GM18502 (cell line): Measurements from ENCODE around the gene PIP5K1B.

ENCODE experiments used
- ATAC-seq: cut with Tn5 transposase; IDR thresholded peaks from one replicate; pipeline ENCODE4 v1.9.1; 2021; ENCODE audit warnings: mild to moderate bottlenecking; ENCODE audit not compliant: unreplicated experiment, poor library complexity

PIP5K1B gene

GRCh38 chr9:68941780-68942459, 236.9 kb downstream of the PIP5K1B start:
- no peak for ATAC-seq

GRCh38 chr9:68942790-68943189, 237.8 kb downstream of the PIP5K1B start:
- no peak for ATAC-seq

- no peak for ATAC-seq
These were observed 242.0 kb downstream of the PIP5K1B start for GRCh38 chr9:68947015-68947414.

DNA sequence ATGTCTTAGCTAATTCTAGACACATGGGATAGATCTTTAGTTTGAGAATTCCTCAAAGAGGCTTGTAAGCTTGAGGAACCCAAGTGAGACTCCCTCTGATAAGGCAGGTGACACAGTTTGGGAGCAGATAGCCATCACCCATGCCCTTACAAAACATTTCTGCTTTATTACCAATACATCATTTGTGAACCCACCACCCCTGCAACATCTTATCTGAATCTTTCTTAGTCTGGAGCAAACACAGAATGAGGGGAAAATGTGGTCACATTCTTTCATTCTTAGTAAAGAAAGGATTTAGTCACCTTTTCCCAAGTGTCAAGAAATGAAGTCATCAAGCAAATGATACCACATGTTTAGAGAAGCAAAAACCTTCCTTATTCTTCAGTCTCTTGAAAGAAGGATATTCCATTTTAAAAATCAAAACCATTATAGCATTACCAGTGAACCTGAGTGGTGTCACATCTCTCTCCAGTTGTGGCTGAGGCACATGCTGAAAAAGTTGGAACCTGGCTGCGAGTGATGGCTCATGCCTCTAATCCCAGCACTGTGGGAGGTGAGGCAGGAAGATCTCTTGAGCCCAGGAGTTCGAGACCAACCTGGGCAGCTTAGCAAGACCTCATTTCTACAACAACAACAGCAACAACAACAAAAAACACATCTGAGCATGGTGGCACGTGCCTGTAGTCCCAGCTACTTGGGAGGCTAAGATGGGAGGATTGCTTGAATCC, 243.0 kb downstream of the PIP5K1B start:
- no peak for ATAC-seq

DNA sequence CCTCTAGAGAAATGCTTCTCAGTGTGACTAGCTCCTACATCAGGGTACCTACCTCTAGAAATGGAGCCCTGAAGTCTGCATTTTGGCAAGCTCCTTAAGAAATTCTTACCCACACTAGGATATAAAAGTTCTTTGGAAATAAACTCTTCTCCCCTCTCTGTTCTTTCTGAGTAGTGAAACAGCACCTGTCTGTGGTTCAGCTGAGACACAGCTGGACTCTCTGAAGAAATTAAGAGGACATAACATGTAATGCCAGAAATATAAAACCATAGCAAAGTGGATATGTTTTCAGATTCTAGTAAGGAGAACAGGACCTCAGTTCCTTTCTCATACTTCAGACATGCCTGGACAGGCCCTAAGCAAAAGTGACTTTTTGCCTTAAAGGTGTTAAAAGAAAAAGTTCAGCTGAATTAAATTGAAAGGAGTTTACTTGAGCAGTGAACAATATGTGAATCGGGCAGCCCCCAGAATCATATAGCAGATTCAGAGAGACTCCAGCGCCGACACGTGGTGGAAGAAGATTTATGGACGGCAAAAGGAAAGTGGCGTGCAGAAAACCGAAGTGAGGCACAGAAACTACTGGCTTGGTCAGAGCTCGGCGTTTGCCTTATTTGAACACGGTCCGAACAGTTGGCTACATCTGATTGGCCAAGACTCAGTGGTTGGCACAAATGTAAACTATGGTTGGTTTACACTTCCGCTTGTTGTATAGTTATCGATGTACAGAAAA, 244.4 kb downstream of the PIP5K1B start:
- no peak for ATAC-seq

DNA sequence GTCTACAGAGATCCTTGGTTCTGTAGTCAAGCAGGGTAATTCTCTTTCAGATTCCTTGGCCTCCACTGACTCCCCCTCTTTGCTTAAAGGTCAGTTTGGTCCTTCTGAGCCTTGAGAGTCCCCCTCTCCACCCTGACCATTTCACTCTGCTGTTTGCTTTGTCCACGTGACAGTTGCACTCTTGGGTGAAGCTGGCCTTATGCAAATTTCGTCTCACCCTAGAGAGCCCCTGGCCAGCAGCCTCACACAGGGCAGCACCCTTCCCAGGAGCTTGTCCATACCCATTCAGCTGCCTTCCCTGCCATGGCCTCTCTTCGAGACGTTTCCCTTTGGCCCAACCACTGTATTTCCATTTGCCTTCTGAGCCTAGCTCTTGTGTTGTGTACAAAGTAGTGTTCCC, 245.1 kb downstream of the PIP5K1B start:
- no peak for ATAC-seq

DNA sequence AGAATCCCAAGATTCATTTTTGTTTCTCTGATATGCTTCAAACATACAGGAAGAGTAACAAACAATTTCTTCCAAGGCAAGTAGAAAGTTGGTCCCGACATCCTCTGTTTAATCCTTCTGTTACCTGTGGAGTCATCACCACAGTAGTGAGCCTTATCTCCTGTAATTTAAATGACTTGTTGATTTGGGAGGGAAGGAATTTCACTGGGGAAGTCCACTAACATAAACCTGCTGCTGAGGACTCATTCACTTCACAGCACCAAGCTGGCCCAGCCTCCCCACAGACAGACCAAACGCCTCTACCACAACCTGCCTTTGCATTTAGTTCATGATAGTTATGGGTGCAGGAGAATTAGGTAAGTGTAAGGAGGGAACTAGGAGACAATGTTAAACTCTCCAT, 245.6 kb downstream of the PIP5K1B start:
- no peak for ATAC-seq

GRCh38 chr9:68951879-68952659, 247.0 kb downstream of the PIP5K1B start:
- peak; percentile 77 for ATAC-seq

DNA sequence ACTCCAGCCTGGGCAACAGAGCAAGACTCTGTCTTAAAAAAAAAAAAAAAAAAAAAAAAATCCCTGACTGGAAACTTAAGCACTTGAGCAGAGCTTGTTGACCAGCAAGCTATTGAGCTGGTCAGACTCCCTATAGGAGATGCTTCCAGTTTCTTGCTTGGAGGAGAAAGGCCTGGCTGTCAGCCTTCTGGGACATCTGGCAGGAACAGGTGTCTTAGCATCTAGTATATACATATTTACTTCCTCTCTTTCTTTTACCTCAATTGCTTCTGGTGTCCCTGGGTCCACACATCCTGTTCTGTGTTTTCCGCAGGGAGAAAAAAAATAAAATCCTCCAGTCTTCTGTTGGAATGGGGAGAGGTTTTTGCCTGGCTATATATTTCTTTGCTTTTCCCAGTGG, 248.7 kb downstream of the PIP5K1B start:
- ATAC-seq = no peak

DNA sequence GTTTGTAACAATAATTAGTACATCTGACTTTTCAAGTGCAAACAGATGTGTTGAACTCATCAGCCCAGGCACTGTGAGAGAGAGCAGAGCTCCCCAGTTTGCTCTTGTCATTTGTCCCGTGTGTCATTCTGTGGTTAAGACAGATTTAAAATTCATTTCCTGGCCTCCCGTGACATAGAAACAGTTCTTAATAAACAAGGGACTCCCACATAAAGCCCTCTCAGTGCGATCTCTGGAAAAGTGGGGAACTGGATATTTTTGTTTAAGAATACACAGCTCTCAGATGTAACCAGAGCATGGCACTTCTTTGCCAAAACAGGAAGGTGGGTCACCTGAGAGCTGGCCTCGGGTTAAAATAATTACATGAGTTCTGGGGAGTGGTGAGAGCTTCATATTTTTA, 250.3 kb downstream of the PIP5K1B start:
- ATAC-seq = no peak

GRCh38 chr9:68957479-68957878, 252.4 kb downstream of the PIP5K1B start:
- ATAC-seq = no peak

GRCh38 chr9:68961587-68961986, 256.5 kb downstream of the PIP5K1B start:
- ATAC-seq = no peak

DNA sequence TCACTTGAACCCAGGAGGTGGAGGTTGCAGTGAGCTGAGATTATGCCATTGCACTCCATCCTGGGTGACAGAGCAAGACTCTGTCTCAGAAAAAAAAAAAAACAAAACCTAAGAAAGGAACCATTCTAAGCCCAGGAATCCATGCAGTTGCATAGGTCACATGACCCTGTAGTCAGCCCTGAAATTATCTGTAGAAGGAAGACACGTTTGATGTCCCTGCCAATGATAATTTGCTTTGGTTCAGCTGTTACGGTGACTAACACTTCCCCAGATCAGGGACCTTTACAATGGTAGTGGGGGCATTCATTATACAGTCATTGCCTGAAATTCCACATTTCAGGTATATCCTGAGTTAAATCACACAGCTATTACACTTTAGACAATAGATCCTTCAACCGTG, 258.4 kb downstream of the PIP5K1B start:
- ATAC-seq = no peak

GRCh38 chr9:68964102-68964541, 259.1 kb downstream of the PIP5K1B start:
- no peak for ATAC-seq

GRCh38 chr9:68964765-68965164, 259.7 kb downstream of the PIP5K1B start:
- no peak for ATAC-seq

DNA sequence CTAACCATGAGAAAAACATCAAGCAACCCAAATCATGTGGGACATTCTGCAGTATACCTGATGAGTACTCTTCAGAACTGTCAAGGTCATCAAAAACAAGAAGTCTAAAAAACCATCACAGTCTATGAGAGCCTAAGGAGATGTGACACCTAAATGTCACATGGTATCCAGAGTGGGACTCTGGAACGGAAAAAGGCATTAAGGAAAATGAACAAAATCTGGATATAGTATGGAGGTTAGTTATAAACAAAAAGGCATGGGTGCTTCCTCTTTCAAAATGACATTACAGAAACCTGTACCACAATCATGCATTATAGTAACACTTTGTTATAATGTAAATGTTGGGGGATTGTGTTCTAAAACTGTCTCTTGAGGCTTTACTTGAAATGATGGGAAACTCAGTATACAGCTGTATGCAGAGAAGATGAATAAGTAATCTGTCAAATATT, 261.5 kb downstream of the PIP5K1B start:
- peak; percentile 72 for ATAC-seq

- ATAC-seq = no peak
These were observed 262.8 kb downstream of the PIP5K1B start for GRCh38 chr9:68967800-68968199.

GRCh38 chr9:68969538-68969937, 264.5 kb downstream of the PIP5K1B start:
- ATAC-seq = no peak

- no peak for ATAC-seq
These were observed 265.1 kb downstream of the PIP5K1B start for GRCh38 chr9:68970151-68970550.

- ATAC-seq = no peak
These were observed 268.6 kb downstream of the PIP5K1B start for GRCh38 chr9:68973619-68974018.
